Measurements from ENCODE around the gene GP1BB. TPM values are rescaled to one million over a fixed set of nuclear protein-coding genes. Genes with fewer than 3 reads are reported as not detected.

GP1BB gene
- total and polyA plus RNA-seq, 12 donors = 0.42 to 29.8 (median 4.7) TPM; not detected in 2

- 63 to 74% (median 67%) methylated on average over 9 of the region's 9 CpGs for WGBS, 4 donors
- Histone ChIP-seq H3K36me3 (replicated peaks in 1 of 2) (no peaks in the 10 kb centered on the region), H3K4me1 (replicated peaks in 1 of 2) (no peaks in the 10 kb centered on the region), H3K4me3 (no peak overlapping the region), H3K9me3 (replicated peaks in 1 of 3) (no peaks in the 10 kb centered on the region), H3K27ac (no peak overlapping the region), H3K27me3 (no peaks in the 10 kb centered on the region)
- no peak for DNase-seq
- intact Hi-C loops (cut with DNase I) = no loop called here
- TF ChIP-seq CTCF (IDR thresholded peaks at IDR 0.05) (no peak), POLR2A (IDR thresholded peaks at IDR 0.05) (no peak)
Measured at GRCh38 chr22:19691007-19691720, 32.2 kb upstream of the GP1BB start.

- TF ChIP-seq POLR2A (IDR thresholded peaks at IDR 0.05) (no peak), CTCF (IDR thresholded peaks at IDR 0.05) (no peak)
- Histone ChIP-seq H3K4me3 (no peak overlapping the region), H3K4me1 (replicated peaks in 1 of 2) (no peaks in the 10 kb centered on the region), H3K9me3 (replicated peaks in 1 of 3) (no peaks in the 10 kb centered on the region), H3K27me3 (no peaks in the 10 kb centered on the region), H3K27ac (no peak overlapping the region), H3K36me3 (replicated peaks in 1 of 2) (no peaks in the 10 kb centered on the region)
- 53 to 69% (median 63%) methylated on average over 13 to 19 of the region's 19 CpGs for WGBS, 4 donors
- DNase-seq = no peak
- intact Hi-C loops (cut with DNase I) = no loop called here
Measured at GRCh38 chr22:19691721-19692341, 31.5 kb upstream of the GP1BB start.

GRCh38 chr22:19693581-19693980 is 29.8 kb upstream of the GP1BB start:
- Histone ChIP-seq H3K9me3 (replicated peaks in 1 of 3) (no peaks in the 10 kb centered on the region), H3K27me3 (no peaks in the 10 kb centered on the region), H3K36me3 (replicated peaks in 1 of 2) (no peaks in the 10 kb centered on the region), H3K4me3 (no peak overlapping the region), H3K27ac (no peak overlapping the region), H3K4me1 (replicated peaks in 1 of 2) (no peaks in the 10 kb centered on the region)
- intact Hi-C loops (cut with DNase I) = no loop called here
- TF ChIP-seq CTCF (IDR thresholded peaks at IDR 0.05) = no peak
- no peak for TF ChIP-seq POLR2A (IDR thresholded peaks at IDR 0.05)
- no peak for DNase-seq
- WGBS, 4 donors = 78 to 96% (median 89%) methylated on average over 9 to 14 of the region's 14 CpGs

- Histone ChIP-seq H3K4me3 (no peak overlapping the region), H3K27ac (no peak overlapping the region), H3K9me3 (replicated peaks in 1 of 3) (no peaks in the 10 kb centered on the region), H3K4me1 (replicated peaks in 1 of 2) (no peaks in the 10 kb centered on the region), H3K36me3 (replicated peaks in 1 of 2) (no peaks in the 10 kb centered on the region), H3K27me3 (no peaks in the 10 kb centered on the region)
- 83 to 89% (median 85%) methylated on average over 11 to 12 of the region's 12 CpGs for WGBS, 4 donors
- DNase-seq = no peak
- TF ChIP-seq CTCF (IDR thresholded peaks at IDR 0.05) (no peak), POLR2A (IDR thresholded peaks at IDR 0.05) (no peak)
- intact Hi-C loops (cut with DNase I) = no loop called here
Measured at GRCh38 chr22:19693981-19694670, 29.2 kb upstream of the GP1BB start.
